HEK293T (cell line): ENCODE results near the gene PRSS38.

Source experiments
- ARNT ChIP-seq: fragments of 450-650 bp; IDR thresholded peaks from 2 replicates; pipeline ENCODE4 v1.6.1; 2017; ENCODE audit warnings: mild to moderate bottlenecking
- BHLHE40 ChIP-seq: fragments of 450-650 bp; IDR thresholded peaks from 2 replicates; pipeline ENCODE4 v1.6.1; 2016; ENCODE audit warnings: mild to moderate bottlenecking, moderate library complexity, borderline replicate concordance
- ELF4 ChIP-seq: fragments of 450-650 bp; IDR thresholded peaks from 2 replicates; pipeline ENCODE4 v1.6.1; 2017; ENCODE audit warnings: antibody characterized with exemption
- FOXA1 ChIP-seq: fragments of 450-650 bp; IDR thresholded peaks from 2 replicates; pipeline ENCODE4 v1.6.1; 2016; ENCODE audit warnings: mild to moderate bottlenecking
- FOXM1 ChIP-seq: fragments of 450-650 bp; IDR thresholded peaks from 2 replicates; pipeline ENCODE4 v1.6.1; 2017; ENCODE audit warnings: mild to moderate bottlenecking, borderline replicate concordance
- HDGF ChIP-seq: fragments of 450-650 bp; IDR thresholded peaks from 2 replicates; pipeline ENCODE4 v1.6.1; 2017; ENCODE audit warnings: antibody characterized with exemption, borderline replicate concordance
- L3MBTL2 ChIP-seq: fragments of 450-650 bp; conservative IDR thresholded peaks from 2 replicates; pipeline ENCODE4 v1.6.1; 2016; ENCODE audit warnings: mild to moderate bottlenecking
- LEF1 ChIP-seq: fragments of 450-650 bp; IDR thresholded peaks from 2 replicates; pipeline ENCODE4 v1.6.1; 2017; ENCODE audit warnings: mild to moderate bottlenecking, borderline replicate concordance
- NFRKB ChIP-seq: fragments of 450-650 bp; IDR thresholded peaks from 2 replicates; pipeline ENCODE4 v1.6.1; 2016; ENCODE audit warnings: mild to moderate bottlenecking, moderate library complexity
- SP1 ChIP-seq: fragments of 450-650 bp; IDR thresholded peaks from 2 replicates; pipeline ENCODE4 v1.6.1; 2017
- SUZ12 ChIP-seq: fragments of 450-650 bp; IDR thresholded peaks from 2 replicates; pipeline ENCODE4 v1.6.1; 2016; ENCODE audit warnings: mild to moderate bottlenecking
- TARDBP ChIP-seq: fragments of 450-650 bp; IDR thresholded peaks from 2 replicates; pipeline ENCODE4 v1.6.1; 2016
- ZNF384 ChIP-seq: fragments of 450-650 bp; IDR thresholded peaks from 2 replicates; pipeline ENCODE4 v1.6.1; 2016
- TF ChIP-seq, protein P1 (sequence below): fragments of 450-650 bp; IDR thresholded peaks from 2 replicates; pipeline ENCODE4 v1.6.1; 2016

DNA sequence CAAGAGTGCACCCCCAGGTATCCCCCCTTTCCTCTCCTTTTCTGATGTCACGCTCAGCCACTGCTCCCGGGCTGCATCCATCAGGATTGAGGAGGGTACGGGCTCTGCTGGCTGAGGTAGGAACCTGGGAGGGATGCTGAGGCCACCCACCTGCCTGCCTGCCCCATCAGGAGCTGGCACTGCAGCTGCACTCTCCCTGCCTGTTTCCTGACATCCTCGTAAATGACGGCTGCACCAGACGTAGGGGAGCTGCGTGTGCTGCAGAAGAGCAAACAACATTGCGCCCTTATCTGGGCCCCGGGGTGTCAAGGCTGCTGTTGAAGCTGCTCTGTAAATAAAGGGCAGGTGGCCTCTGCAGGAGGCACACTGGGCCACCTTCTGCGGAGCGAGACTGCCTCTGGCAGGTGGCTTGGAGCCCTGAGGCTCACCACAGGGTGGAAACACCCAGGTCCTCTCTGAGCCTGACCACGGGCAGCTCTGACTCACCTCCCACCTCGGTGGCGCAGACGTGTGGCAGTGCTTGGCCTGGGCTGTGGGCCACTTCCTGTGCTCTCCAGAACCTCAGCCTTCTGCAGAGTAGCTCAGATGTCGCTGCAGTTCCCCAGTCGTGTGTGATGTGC lies 49.4 kb upstream of the PRSS38 start:
- TF ChIP-seq FOXA1 (no peak), BHLHE40 (no peak), SP1 (no peak), FOXM1 (no peak), NFRKB (no peak), ELF4 (no peak), HDGF (no peak), LEF1 (no peak), L3MBTL2 (no peak), ARNT (no peak), SUZ12 (no peak), ZNF384 (no peak), TARDBP (no peak)
- TF ChIP-seq, protein P1, sequence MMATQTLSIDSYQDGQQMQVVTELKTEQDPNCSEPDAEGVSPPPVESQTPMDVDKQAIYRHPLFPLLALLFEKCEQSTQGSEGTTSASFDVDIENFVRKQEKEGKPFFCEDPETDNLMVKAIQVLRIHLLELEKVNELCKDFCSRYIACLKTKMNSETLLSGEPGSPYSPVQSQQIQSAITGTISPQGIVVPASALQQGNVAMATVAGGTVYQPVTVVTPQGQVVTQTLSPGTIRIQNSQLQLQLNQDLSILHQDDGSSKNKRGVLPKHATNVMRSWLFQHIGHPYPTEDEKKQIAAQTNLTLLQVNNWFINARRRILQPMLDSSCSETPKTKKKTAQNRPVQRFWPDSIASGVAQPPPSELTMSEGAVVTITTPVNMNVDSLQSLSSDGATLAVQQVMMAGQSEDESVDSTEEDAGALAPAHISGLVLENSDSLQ, result no peak
